ENCODE data around the gene PIGS.

PIGS gene

DNA sequence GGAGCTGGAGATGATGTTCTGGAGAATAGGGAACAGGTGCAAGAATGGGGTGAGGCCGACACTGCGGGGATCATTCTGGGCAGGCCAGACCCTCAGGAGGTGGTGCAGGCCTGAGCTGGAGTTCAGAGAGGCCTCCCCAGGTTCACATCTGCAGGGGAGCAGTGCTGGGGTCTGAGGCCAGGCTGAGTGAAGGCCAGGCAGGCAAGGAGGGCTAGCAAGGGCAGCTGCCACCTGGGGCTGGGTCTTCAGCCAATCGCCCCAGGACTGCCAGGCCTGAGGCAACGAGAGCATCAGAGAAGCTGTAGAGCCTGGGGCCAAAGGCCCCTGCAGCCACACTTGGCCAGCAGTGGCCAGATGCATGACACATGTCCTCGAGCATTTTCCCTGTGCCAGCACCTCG, 50.6 kb downstream of the PIGS start:
- Histone ChIP-seq H4K5ac (ENCODE audit: low read length) (no peak overlapping the region), H2BK120ac (ENCODE audit: low read depth, low read length) (no peak overlapping the region), H3K56ac (ENCODE audit: low read length) (no peak overlapping the region), H3K27me3 (ENCODE audit: insufficient read depth, low read length, poor library complexity) (no peaks in the 10 kb centered on the region), H3K4ac (ENCODE audit: low read depth, low read length) (no peak overlapping the region), H3K18ac (ENCODE audit: low read length) (no peak overlapping the region), H3K4me3 (ENCODE audit: low read length) (no peak overlapping the region), H4K8ac (ENCODE audit: low read depth, low read length) (no peak overlapping the region), H2BK15ac (replicated peaks; ENCODE audit: low read depth) (no peak overlapping the region), H3K27ac (ENCODE audit: low read depth, low read length) (no peak overlapping the region), H2AK5ac (ENCODE audit: low read length) (no peak overlapping the region), H3K4me2 (ENCODE audit: low read length) (no peak overlapping the region), H3K9ac (ENCODE audit: low read length) (no peak overlapping the region), H2BK5ac (ENCODE audit: low read length) (no peak overlapping the region), H3K4me1 (ENCODE audit: control insufficient read depth, low read depth, low read length) (no peaks in the 10 kb centered on the region), H3K79me1 (ENCODE audit: low read length) (no peaks in the 10 kb centered on the region), H3K79me2 (ENCODE audit: control insufficient read depth, insufficient read depth, low read length) (no peaks in the 10 kb centered on the region), H3K36me3 (ENCODE audit: control insufficient read depth, insufficient read depth, low read length) (no peaks in the 10 kb centered on the region), H3K23ac (ENCODE audit: low read length) (no peak overlapping the region)
- WGBS (ENCODE audit: extremely low coverage, insufficient coverage, low lambda C conversion rate), result no CpG with 5 or more reads among the region's 6 CpGs
- DNase-seq, result no peak

GRCh38 chr17:28519236-28519635, 52.1 kb downstream of the PIGS start:
- Histone ChIP-seq H3K27me3 (ENCODE audit: insufficient read depth, low read length, poor library complexity) (no peaks in the 10 kb centered on the region), H3K56ac (ENCODE audit: low read length) (no peak overlapping the region), H2BK5ac (ENCODE audit: low read length) (no peak overlapping the region), H2BK120ac (ENCODE audit: low read depth, low read length) (no peak overlapping the region), H3K18ac (ENCODE audit: low read length) (no peak overlapping the region), H3K36me3 (ENCODE audit: control insufficient read depth, insufficient read depth, low read length) (no peaks in the 10 kb centered on the region), H3K27ac (ENCODE audit: low read depth, low read length) (no peak overlapping the region), H3K79me2 (ENCODE audit: control insufficient read depth, insufficient read depth, low read length) (no peaks in the 10 kb centered on the region), H4K5ac (ENCODE audit: low read length) (no peak overlapping the region), H3K23ac (ENCODE audit: low read length) (no peak overlapping the region), H3K4me3 (ENCODE audit: low read length) (no peak overlapping the region), H3K9ac (ENCODE audit: low read length) (no peak overlapping the region), H3K4me2 (ENCODE audit: low read length) (no peak overlapping the region), H3K79me1 (ENCODE audit: low read length) (no peaks in the 10 kb centered on the region), H4K8ac (ENCODE audit: low read depth, low read length) (no peak overlapping the region), H2AK5ac (ENCODE audit: low read length) (no peak overlapping the region), H3K4ac (ENCODE audit: low read depth, low read length) (no peak overlapping the region), H2BK15ac (replicated peaks; ENCODE audit: low read depth) (no peak overlapping the region), H3K4me1 (ENCODE audit: control insufficient read depth, low read depth, low read length) (no peaks in the 10 kb centered on the region)
- no peak for DNase-seq
- WGBS (ENCODE audit: extremely low coverage, insufficient coverage, low lambda C conversion rate), result no CpG with 5 or more reads among the region's 5 CpGs

GRCh38 chr17:28518578-28518977, 52.7 kb downstream of the PIGS start:
- Histone ChIP-seq H4K8ac (ENCODE audit: low read depth, low read length) (no peak overlapping the region), H3K79me1 (ENCODE audit: low read length) (no peaks in the 10 kb centered on the region), H3K4ac (ENCODE audit: low read depth, low read length) (no peak overlapping the region), H3K56ac (ENCODE audit: low read length) (no peak overlapping the region), H3K36me3 (ENCODE audit: control insufficient read depth, insufficient read depth, low read length) (no peaks in the 10 kb centered on the region), H3K4me3 (ENCODE audit: low read length) (no peak overlapping the region), H3K4me1 (ENCODE audit: control insufficient read depth, low read depth, low read length) (no peaks in the 10 kb centered on the region), H2BK120ac (ENCODE audit: low read depth, low read length) (no peak overlapping the region), H3K27me3 (ENCODE audit: insufficient read depth, low read length, poor library complexity) (no peaks in the 10 kb centered on the region), H3K9ac (ENCODE audit: low read length) (no peak overlapping the region), H4K5ac (ENCODE audit: low read length) (no peak overlapping the region), H3K18ac (ENCODE audit: low read length) (no peak overlapping the region), H3K79me2 (ENCODE audit: control insufficient read depth, insufficient read depth, low read length) (no peaks in the 10 kb centered on the region), H3K27ac (ENCODE audit: low read depth, low read length) (no peak overlapping the region), H2BK15ac (replicated peaks; ENCODE audit: low read depth) (no peak overlapping the region), H3K23ac (ENCODE audit: low read length) (no peak overlapping the region), H2AK5ac (ENCODE audit: low read length) (no peak overlapping the region), H3K4me2 (ENCODE audit: low read length) (no peak overlapping the region), H2BK5ac (ENCODE audit: low read length) (no peak overlapping the region)
- DNase-seq, result no peak
- no CpG with 5 or more reads among the region's 7 CpGs for WGBS (ENCODE audit: extremely low coverage, insufficient coverage, low lambda C conversion rate)

DNA sequence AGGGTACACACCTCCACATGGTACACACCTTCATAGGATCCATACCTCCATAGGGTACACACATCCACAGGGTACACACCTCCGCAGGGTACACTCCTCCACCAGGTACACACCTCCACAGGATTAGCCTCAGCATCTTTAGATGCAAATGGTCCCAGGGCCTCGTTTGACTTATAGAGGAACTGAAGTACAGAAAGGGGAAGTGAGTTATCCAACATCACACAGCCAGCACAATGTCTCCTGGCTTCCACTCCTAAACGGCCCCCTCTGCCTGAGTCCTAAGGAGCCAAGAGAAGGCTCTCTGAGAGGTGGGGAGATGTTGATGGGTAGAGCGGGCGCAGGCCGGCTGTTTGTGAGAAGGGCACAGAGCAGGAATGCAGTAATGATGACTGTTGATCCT, 53.2 kb downstream of the PIGS start:
- no peak overlapping the region for H3K4me2 ChIP-seq (ENCODE audit: low read length)
- no peak overlapping the region for H4K8ac ChIP-seq (ENCODE audit: low read depth, low read length)
- no peaks in the 10 kb centered on the region for H3K79me1 ChIP-seq (ENCODE audit: low read length)
- H3K56ac ChIP-seq (ENCODE audit: low read length), result no peak overlapping the region
- no CpG with 5 or more reads among the region's 6 CpGs for WGBS (ENCODE audit: extremely low coverage, insufficient coverage, low lambda C conversion rate)
- no peak overlapping the region for H2BK5ac ChIP-seq (ENCODE audit: low read length)
- no peak overlapping the region for H3K4me3 ChIP-seq (ENCODE audit: low read length)
- H3K4me1 ChIP-seq (ENCODE audit: control insufficient read depth, low read depth, low read length), result no peaks in the 10 kb centered on the region
- no peak overlapping the region for H3K18ac ChIP-seq (ENCODE audit: low read length)
- H3K27me3 ChIP-seq (ENCODE audit: insufficient read depth, low read length, poor library complexity), result no peaks in the 10 kb centered on the region
- no peaks in the 10 kb centered on the region for H3K36me3 ChIP-seq (ENCODE audit: control insufficient read depth, insufficient read depth, low read length)
- DNase-seq, result no peak
- H2BK15ac ChIP-seq (replicated peaks; ENCODE audit: low read depth), result no peak overlapping the region
- H3K27ac ChIP-seq (ENCODE audit: low read depth, low read length), result no peak overlapping the region
- no peak overlapping the region for H4K5ac ChIP-seq (ENCODE audit: low read length)
- H3K9ac ChIP-seq (ENCODE audit: low read length), result no peak overlapping the region
- H2AK5ac ChIP-seq (ENCODE audit: low read length), result no peak overlapping the region
- H3K23ac ChIP-seq (ENCODE audit: low read length), result no peak overlapping the region
- no peaks in the 10 kb centered on the region for H3K79me2 ChIP-seq (ENCODE audit: control insufficient read depth, insufficient read depth, low read length)
- H2BK120ac ChIP-seq (ENCODE audit: low read depth, low read length), result no peak overlapping the region
- H3K4ac ChIP-seq (ENCODE audit: low read depth, low read length), result no peak overlapping the region

DNA sequence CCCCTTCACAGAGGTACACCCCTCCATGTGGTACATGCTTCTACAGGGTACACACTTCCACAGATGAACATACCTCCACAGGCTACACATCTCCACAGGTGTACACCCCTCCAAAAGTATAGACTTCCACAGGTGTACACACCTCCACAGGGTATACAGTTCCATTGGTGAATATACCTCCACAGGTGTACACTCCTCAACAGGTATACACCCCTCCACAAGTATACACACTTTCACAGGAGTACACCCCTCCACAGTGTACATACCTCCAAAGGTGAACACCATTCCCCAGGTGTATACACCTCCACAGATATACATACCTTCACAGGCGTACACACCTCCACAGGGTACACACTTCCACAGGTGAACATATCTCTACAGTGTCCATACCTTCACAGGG, 55.8 kb downstream of the PIGS start:
- Histone ChIP-seq H2AK5ac (ENCODE audit: low read length) (no peak overlapping the region), H3K4me1 (ENCODE audit: control insufficient read depth, low read depth, low read length) (no peaks in the 10 kb centered on the region), H2BK120ac (ENCODE audit: low read depth, low read length) (no peak overlapping the region), H3K79me1 (ENCODE audit: low read length) (no peaks in the 10 kb centered on the region), H3K18ac (ENCODE audit: low read length) (no peak overlapping the region), H3K27me3 (ENCODE audit: insufficient read depth, low read length, poor library complexity) (no peaks in the 10 kb centered on the region), H3K27ac (ENCODE audit: low read depth, low read length) (no peak overlapping the region), H4K5ac (ENCODE audit: low read length) (no peak overlapping the region), H2BK5ac (ENCODE audit: low read length) (no peak overlapping the region), H4K8ac (ENCODE audit: low read depth, low read length) (no peak overlapping the region), H3K4me2 (ENCODE audit: low read length) (no peak overlapping the region), H2BK15ac (replicated peaks; ENCODE audit: low read depth) (no peak overlapping the region), H3K4ac (ENCODE audit: low read depth, low read length) (no peak overlapping the region), H3K36me3 (ENCODE audit: control insufficient read depth, insufficient read depth, low read length) (no peaks in the 10 kb centered on the region), H3K23ac (ENCODE audit: low read length) (no peak overlapping the region), H3K79me2 (ENCODE audit: control insufficient read depth, insufficient read depth, low read length) (no peaks in the 10 kb centered on the region), H3K9ac (ENCODE audit: low read length) (no peak overlapping the region), H3K4me3 (ENCODE audit: low read length) (no peak overlapping the region), H3K56ac (ENCODE audit: low read length) (no peak overlapping the region)
- no peak for DNase-seq
- no CpG with 5 or more reads among the region's 1 CpG for WGBS (ENCODE audit: extremely low coverage, insufficient coverage, low lambda C conversion rate)

GRCh38 chr17:28514561-28515002, 56.7 kb downstream of the PIGS start:
- Histone ChIP-seq H3K27me3 (ENCODE audit: insufficient read depth, low read length, poor library complexity) (no peaks in the 10 kb centered on the region), H3K23ac (ENCODE audit: low read length) (no peak overlapping the region), H3K4me3 (ENCODE audit: low read length) (no peak overlapping the region), H3K56ac (ENCODE audit: low read length) (no peak overlapping the region), H3K27ac (ENCODE audit: low read depth, low read length) (no peak overlapping the region), H3K79me1 (ENCODE audit: low read length) (no peaks in the 10 kb centered on the region), H3K79me2 (ENCODE audit: control insufficient read depth, insufficient read depth, low read length) (no peaks in the 10 kb centered on the region), H2BK120ac (ENCODE audit: low read depth, low read length) (no peak overlapping the region), H2BK15ac (replicated peaks; ENCODE audit: low read depth) (no peak overlapping the region), H3K4me1 (ENCODE audit: control insufficient read depth, low read depth, low read length) (no peaks in the 10 kb centered on the region), H2BK5ac (ENCODE audit: low read length) (no peak overlapping the region), H3K4me2 (ENCODE audit: low read length) (no peak overlapping the region), H3K4ac (ENCODE audit: low read depth, low read length) (no peak overlapping the region), H4K5ac (ENCODE audit: low read length) (no peak overlapping the region), H2AK5ac (ENCODE audit: low read length) (no peak overlapping the region), H3K36me3 (ENCODE audit: control insufficient read depth, insufficient read depth, low read length) (no peaks in the 10 kb centered on the region), H4K8ac (ENCODE audit: low read depth, low read length) (no peak overlapping the region), H3K18ac (ENCODE audit: low read length) (no peak overlapping the region), H3K9ac (ENCODE audit: low read length) (no peak overlapping the region)
- whole genome bisulfite sequencing (ENCODE audit: extremely low coverage, insufficient coverage, low lambda C conversion rate), result no CpG with 5 or more reads among the region's 16 CpGs
- no peak for DNase-seq

Data from mesendoderm (in vitro differentiated cells).